ENCODE results near the gene C1QB. TPM values are rescaled to one million over a fixed set of nuclear protein-coding genes. Genes with fewer than 3 reads are reported as not detected.

Gene C1QB
- total RNA-seq, 1 donor from 2014 or later, result not detected

Other genes starting within 250 kb of the C1QB start
- gene ZBTB40, start 201.4 kb upstream of the C1QB start, total RNA-seq, result 17.6 and 18.6 TPM in 2 replicates
- gene EPHA8, start 89.7 kb upstream of the C1QB start, total RNA-seq, result not detected in 2 replicates
- gene C1QA, start 16.6 kb upstream of the C1QB start, total RNA-seq, result not detected in 2 replicates
- not detected in 2 replicates for gene C1QC, start 9.6 kb upstream of the C1QB start, total RNA-seq
- gene EPHB2, start 57.6 kb downstream of the C1QB start, total RNA-seq, result not detected in 2 replicates

Measured in activated T-helper 2 cell treated with anti-CD3 and anti-CD28 coated beads, Interferon-gamma antibody, Interleukin-2, Interleukin-4, amounts not matched to agents 10 μg/mL and 5 μg/mL and 100 μg/mL, durations not matched to agents 14 hours and 24 hours and 36 hours (primary cell).